Astrocyte of the cerebellum (primary cell): ENCODE results near the gene P2RX6.
A peak's percentile ranks its signal among the peaks of the same experiment; 100 is the strongest.
"Not testable (repeated sequence)": the region's sequence is repeated elsewhere in the genome, so short reads cannot be mapped to it uniquely, and the experiment has no call there.

ENCODE experiments used
- DNase-seq: peaks from one replicate; pipeline ENCODE4 v3.0.0-alpha.2; 2011; ENCODE audit warnings: low read depth
- H3K4me3 ChIP-seq: 2 replicates; pipeline ENCODE4 v1.5.1; 2011; ENCODE audit warnings: mild to moderate bottlenecking, low read depth, low read length, moderate library complexity
- in situ Hi-C: cut with HindIII; loops from 2 replicates; pipeline ENCODE4 v1.10.0; 2017; ENCODE audit warnings: low sequenced_read_pairs
- TF ChIP-seq, protein P1 (sequence below): IDR thresholded peaks from 2 replicates; pipeline ENCODE4 v1.5.1; 2012; ENCODE audit warnings: low read length, low read depth, moderate library complexity, mild to moderate bottlenecking; ENCODE audit errors: missing control alignments

The P2RX6 gene

DNA sequence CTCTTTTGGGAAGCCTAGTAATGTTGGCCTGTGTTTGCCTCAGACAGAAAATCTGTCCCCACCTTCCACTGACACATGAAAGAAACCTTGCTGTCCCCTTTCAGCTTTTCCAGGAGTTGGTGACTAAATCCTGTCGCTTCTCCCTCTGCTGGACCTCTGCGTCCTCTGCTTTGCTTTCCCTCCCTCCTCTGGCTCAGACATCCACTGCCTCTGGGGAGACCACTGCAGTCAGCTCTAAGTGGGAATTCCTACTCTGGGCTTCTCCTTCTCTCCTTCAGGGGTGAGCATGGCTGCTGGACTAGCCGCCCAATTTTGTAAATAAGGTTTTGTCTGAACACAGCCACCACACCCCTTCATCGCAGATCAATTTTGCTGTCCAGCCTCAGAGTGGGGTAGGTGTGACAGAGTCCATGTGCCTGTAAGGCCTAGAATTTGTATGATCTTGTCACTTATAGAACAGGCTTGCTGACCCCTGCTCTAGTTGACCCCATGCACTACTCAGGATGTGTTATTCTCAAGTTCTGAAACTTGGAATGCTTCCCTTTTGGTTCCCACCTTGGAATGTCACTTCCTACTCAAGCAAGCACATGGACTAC lies 53.8 kb downstream of the P2RX6 start:
- in situ Hi-C loops, result no loop called here
- no peak for DNase-seq
- no peak overlapping the region for H3K4me3 ChIP-seq
- TF ChIP-seq, protein P1, sequence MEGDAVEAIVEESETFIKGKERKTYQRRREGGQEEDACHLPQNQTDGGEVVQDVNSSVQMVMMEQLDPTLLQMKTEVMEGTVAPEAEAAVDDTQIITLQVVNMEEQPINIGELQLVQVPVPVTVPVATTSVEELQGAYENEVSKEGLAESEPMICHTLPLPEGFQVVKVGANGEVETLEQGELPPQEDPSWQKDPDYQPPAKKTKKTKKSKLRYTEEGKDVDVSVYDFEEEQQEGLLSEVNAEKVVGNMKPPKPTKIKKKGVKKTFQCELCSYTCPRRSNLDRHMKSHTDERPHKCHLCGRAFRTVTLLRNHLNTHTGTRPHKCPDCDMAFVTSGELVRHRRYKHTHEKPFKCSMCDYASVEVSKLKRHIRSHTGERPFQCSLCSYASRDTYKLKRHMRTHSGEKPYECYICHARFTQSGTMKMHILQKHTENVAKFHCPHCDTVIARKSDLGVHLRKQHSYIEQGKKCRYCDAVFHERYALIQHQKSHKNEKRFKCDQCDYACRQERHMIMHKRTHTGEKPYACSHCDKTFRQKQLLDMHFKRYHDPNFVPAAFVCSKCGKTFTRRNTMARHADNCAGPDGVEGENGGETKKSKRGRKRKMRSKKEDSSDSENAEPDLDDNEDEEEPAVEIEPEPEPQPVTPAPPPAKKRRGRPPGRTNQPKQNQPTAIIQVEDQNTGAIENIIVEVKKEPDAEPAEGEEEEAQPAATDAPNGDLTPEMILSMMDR, result no peak

DNA sequence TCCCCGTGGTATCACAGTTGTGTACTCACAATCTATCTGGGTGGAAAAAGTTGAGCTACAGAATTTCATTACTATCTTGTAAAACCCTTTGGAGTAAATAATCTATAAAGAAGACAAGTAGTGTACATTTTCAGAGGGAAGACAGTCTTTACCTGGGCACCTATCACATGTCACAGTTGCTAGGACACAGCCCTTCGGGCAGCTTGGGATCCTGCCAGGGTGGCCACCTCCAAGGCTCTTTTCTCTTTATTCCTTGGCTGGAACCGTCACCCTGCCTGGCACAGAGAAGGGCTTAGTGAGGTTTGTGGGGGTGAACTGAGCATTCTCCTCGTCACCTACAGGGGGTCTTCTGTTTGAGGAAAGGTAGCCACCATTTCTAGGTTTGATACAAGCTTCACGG lies 54.4 kb downstream of the P2RX6 start:
- no peak overlapping the region for H3K4me3 ChIP-seq
- DNase-seq, result no peak
- TF ChIP-seq, protein P1, result no peak
- in situ Hi-C loops, result no loop called here

DNA sequence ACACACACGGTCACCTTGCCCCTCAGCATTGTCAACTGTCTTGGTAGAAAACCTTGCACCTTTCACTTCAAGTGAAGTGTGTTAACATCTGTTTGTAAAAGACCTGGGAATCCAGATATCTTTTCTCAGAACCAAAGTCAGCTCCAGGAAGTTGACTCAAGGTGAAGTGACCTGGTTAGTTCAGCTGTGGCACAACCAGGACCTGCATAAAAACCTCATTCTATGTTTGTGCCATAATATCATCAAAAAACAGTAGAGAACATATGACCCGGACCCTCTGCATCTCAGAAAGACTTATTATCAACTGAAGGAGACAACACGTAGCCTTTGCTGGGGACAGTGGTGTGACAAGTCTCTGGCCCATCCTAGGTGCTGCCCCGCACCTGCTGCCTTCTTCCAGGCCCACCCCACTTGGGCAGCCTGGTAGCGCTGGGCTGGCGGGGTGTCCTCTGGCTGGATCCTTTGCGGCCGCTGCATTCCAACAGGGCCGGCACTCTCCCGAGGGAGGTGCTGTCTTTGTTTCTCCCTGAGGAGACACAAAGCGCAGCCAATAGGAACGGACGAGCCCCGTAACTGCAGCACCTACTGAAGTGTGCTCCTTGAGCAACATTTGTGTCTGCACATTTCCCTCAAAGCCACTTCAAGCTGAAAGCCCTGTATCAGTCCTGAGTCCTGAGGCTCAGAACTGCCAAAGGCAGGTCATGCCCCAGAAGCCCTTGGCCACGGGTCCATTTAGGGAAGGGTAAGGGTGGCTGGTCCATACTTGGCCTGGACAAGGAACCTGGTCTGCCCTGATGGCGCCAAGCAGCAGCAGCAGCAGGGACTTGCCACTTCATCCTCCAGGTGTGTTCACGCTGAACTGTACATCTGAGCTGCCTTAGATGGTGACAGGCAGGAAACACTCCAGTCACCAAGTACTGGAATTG lies 56.0 kb downstream of the P2RX6 start:
- TF ChIP-seq, protein P1, result no peak
- in situ Hi-C loops, result no loop called here
- DNase-seq, result no peak
- H3K4me3 ChIP-seq, result no peak overlapping the region

DNA sequence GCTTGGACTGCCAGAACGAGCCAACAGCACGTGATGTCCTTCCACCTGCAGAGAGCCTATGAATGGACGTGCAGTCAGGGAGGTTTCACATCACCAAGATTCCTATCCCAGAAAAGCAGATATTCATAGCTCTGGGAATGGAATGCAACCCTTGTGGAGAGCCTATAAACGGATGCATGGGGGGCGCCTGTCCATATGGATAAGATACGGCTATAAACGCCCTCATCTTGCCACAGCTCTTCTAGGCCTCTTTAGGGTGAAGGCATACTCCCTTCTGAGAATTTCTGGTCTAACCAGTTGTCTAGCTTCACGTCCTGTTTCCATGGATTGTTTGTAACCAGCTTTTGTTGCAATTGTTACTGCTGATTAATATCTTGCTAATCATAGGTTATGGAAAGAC lies 56.8 kb downstream of the P2RX6 start:
- DNase-seq, H3K4me3 ChIP-seq, in situ Hi-C loops: not testable (repeated sequence)

DNA sequence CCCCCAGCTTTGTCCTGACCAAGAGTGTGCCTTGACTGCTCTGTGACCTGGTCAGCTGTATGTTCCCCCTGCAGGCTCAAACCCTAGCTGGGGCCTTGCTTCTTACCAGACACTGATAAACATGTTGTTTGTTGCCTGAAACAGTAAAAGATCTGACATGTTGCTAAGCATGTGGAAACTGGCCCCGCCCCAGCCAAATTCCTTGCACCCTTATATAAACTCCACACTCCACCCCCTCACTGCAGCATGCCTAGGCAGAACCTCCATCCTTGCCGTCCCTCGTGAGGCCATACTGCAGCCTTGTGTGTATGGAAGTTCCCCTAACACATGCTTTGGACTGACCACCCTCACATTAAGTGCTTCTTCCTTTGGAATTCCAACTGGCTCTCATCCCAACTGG lies 58.1 kb downstream of the P2RX6 start:
- no peak overlapping the region for H3K4me3 ChIP-seq
- TF ChIP-seq, protein P1, result no peak
- in situ Hi-C loops, result no loop called here
- DNase-seq, result no peak

DNA sequence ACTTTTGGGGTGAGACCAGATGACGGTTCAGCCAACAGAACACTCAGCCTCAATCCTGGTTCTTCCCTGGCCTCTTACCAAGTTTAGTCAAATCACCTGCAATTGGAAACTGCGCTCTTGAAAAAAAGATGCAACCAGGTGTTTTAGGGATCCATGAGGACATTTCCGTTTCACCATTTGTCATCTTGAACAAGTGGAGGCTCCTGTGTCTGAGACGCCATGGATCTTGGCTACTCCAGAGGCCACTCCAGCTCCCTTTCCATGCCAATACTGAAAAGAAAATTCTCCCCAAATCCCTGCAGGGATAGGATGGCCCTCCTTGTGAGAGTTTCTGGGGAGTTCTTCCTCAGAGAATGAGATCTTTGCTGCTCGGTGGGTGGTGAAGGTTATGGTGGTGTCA lies 58.5 kb downstream of the P2RX6 start:
- H3K4me3 ChIP-seq, result no peak overlapping the region
- DNase-seq, result no peak
- TF ChIP-seq, protein P1, result no peak
- in situ Hi-C loops, result no loop called here

DNA sequence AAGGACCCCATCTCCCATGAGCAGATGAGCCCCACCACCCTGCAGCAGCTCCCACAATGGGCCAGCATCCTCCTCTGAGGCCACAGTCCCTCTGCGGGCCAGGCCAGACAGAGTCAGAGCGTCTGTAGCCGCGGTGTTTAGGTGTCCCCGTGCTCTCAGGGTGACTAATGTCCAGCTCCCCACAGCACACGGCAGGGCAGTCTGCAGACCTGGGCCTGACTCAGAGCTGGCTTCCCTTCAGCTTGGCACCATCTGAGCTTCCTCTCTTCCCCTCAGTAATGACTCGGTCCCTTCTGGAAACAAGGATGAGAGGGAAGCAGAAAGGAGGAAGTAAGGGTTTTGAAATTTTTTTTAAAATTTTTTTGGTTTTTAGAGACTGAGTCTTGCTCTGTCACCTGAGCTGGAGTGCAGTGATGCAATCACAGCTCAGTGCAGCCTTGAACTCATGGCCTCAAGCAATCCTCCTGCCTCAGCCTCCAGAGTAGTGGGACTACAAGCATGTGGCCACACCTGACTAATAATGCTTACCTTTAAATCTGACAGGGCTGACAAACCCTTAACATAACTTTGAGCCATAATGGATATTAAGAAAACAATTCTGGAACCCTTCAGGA lies 59.2 kb downstream of the P2RX6 start:
- TF ChIP-seq, protein P1, result no peak
- no peak overlapping the region for H3K4me3 ChIP-seq
- in situ Hi-C loops, result no loop called here
- peak; percentile 28 for DNase-seq
